ENCODE measurements around the gene CLCNKB. TPM values are rescaled to one million over a fixed set of nuclear protein-coding genes. Genes with fewer than 3 reads are reported as not detected.

The CLCNKB gene
- polyA plus RNA-seq, 2 donors: 0.06 TPM; not detected in 1

DNA sequence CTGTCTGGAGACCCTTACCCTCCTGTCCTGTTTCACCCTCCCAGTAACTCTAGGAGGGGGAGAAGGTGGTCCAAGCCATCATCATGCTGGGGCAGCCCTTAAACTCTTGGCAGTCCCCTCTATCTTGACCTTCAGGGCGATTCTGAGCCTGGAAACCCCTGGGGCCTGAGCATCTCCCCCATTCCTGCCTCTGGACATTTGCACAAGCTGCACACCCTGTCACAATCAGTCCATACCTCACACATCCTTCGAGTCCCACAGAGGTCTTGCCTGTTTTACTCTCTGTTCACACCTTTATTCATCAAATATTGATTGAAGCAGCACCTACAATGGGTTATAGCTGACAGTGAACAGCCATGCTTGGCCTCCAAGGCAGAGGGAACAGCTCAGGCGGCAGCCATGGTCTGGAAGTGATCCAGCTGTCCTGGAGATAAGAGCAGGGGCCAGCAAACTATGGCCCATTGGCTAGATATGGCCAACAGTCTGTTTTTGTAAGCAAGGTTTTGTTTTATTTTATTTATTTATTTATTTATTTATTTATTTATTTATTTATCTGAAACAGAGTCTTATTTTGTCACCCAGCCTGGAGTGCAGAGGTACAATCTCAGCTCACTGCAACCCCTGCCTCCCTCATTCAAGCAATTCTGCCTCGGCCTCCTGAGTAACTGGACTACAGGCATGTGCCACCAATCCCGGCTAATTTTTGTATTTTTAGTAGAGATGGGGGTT, 37.0 kb downstream of the CLCNKB start:
- H3K4me1 ChIP-seq (ENCODE audit: control insufficient read depth in 2 of 2, insufficient read depth in 2 of 2, low read length in 1 of 2): peaks cover 2 to 31% of the 10 kb centered on the region in 2 donors
- 88 to 91% methylated on average over 5 of the region's 5 CpGs for WGBS, 2 donors
- H3K9me3 ChIP-seq (ENCODE audit: control insufficient read depth in 2 of 2, insufficient read depth in 1 of 2, low read depth in 1 of 2, low read length in 1 of 2): no peaks in the 10 kb centered on the region
- H3K36me3 ChIP-seq (ENCODE audit: control insufficient read depth in 2 of 2, insufficient read depth in 2 of 2, low read length in 1 of 2): no peaks in the 10 kb centered on the region
- no peaks in the 10 kb centered on the region for H3K27me3 ChIP-seq (ENCODE audit: control insufficient read depth in 1 of 2, insufficient read depth in 2 of 2, low read length in 2 of 2)
- H3K4me3 ChIP-seq (ENCODE audit: low read depth in 1 of 2, low read length in 2 of 2): no peak overlapping the region
- H3K27ac ChIP-seq (ENCODE audit: low read depth in 2 of 2, low read length in 1 of 2): no peak overlapping the region

DNA sequence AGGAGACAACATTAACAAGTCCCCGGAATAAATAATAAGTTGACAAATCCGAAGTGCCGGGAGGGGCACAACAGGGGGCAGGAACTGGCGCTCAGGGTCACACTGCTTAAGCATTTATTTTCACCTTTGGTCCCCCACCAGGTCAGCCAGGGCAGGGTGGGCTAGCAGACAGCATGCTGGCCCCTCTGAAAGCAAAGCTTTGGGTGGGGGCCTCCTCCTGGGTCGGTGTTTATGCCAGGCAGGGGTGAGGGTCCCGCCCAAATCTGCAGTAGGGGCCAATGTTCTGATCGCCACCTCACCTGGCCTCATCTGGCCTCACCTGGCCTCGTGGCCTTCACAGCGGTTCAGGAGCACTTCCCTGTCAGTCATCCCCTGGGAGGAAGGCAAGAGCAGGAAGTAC, 38.1 kb downstream of the CLCNKB start:
- H3K9me3 ChIP-seq (ENCODE audit: control insufficient read depth in 2 of 2, insufficient read depth in 1 of 2, low read depth in 1 of 2, low read length in 1 of 2): no peaks in the 10 kb centered on the region
- no peak overlapping the region for H3K4me3 ChIP-seq (ENCODE audit: low read depth in 1 of 2, low read length in 2 of 2)
- WGBS, 2 donors: 77 to 78% methylated on average over 9 of the region's 9 CpGs
- H3K27me3 ChIP-seq (ENCODE audit: control insufficient read depth in 1 of 2, insufficient read depth in 2 of 2, low read length in 2 of 2): no peaks in the 10 kb centered on the region
- H3K4me1 ChIP-seq (ENCODE audit: control insufficient read depth in 2 of 2, insufficient read depth in 2 of 2, low read length in 1 of 2): peaks cover 2 to 22% of the 10 kb centered on the region in 2 donors
- peak overlapping the region in 1 of 2 donors; percentile 73 for H3K27ac ChIP-seq (ENCODE audit: low read depth in 2 of 2, low read length in 1 of 2)
- H3K36me3 ChIP-seq (ENCODE audit: control insufficient read depth in 2 of 2, insufficient read depth in 2 of 2, low read length in 1 of 2): no peaks in the 10 kb centered on the region

DNA sequence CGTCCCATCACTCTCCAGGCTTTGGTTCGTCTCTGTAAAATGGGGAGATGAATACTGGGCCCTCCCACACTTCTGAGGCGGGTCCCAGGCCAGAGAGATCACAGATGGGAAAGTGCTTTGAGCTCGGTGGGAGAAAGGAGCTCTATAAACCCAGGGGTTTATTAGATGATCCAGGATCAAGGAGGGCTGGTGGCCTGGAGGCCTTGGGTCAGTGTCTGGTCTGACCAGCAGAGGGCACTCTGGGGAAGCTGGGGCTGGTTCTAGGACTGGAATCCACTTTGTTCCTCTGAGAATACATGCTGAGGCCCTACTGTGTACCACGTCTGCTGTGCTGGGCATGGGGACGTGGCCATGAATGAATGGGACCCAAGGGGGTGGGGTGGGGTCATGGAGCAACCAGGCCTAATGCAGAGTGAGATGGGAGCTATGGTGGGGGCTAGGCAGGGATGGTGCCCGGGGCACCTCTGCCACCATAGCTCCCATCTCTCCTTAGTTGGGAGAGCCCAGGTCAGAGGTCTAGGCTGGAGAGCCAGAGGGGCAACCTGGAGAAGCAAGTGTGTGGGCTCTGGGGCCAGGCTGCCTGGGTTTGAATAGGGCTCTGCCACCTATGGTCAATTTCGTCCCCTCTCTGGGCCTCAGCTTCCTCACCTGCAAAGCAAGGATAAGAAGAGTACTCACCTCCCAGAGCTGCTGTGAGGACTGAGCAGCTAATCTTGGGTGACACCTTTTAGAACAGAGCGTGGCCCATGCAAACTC, 38.9 kb downstream of the CLCNKB start:
- Histone ChIP-seq H3K27ac (ENCODE audit: low read depth in 2 of 2, low read length in 1 of 2) (peak overlapping the region; percentile 55 to 81), H3K9me3 (ENCODE audit: control insufficient read depth in 2 of 2, insufficient read depth in 1 of 2, low read depth in 1 of 2, low read length in 1 of 2) (no peaks in the 10 kb centered on the region), H3K4me3 (ENCODE audit: low read depth in 1 of 2, low read length in 2 of 2) (no peak overlapping the region), H3K36me3 (ENCODE audit: control insufficient read depth in 2 of 2, insufficient read depth in 2 of 2, low read length in 1 of 2) (no peaks in the 10 kb centered on the region), H3K27me3 (ENCODE audit: control insufficient read depth in 1 of 2, insufficient read depth in 2 of 2, low read length in 2 of 2) (no peaks in the 10 kb centered on the region), H3K4me1 (ENCODE audit: control insufficient read depth in 2 of 2, insufficient read depth in 2 of 2, low read length in 1 of 2) (peaks cover 2 to 15% of the 10 kb centered on the region in 2 donors)
- 60 to 68% methylated on average over 9 of the region's 9 CpGs for WGBS, 2 donors

DNA sequence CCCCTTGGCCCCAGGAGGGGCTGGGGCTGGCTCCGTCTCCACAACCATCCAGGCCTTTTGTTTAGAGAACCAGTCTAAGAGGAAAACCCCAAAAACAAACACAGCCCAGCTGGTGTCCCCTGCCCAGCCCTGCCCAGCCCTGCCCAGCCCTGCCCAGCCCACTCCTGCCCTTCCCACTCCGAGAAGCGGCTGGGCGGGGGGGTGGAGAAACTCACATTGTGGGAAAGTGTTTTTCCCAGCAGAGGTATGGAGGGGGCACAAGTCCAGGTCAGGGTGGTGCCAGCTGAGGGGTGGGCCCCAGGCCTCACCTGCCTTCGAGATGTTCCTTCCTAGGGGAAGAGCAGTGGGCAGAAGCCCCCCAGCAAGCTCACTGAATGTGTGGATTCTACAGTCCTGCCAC, 39.9 kb downstream of the CLCNKB start:
- Histone ChIP-seq H3K9me3 (ENCODE audit: control insufficient read depth in 2 of 2, insufficient read depth in 1 of 2, low read depth in 1 of 2, low read length in 1 of 2) (no peaks in the 10 kb centered on the region), H3K36me3 (ENCODE audit: control insufficient read depth in 2 of 2, insufficient read depth in 2 of 2, low read length in 1 of 2) (no peaks in the 10 kb centered on the region), H3K27me3 (ENCODE audit: control insufficient read depth in 1 of 2, insufficient read depth in 2 of 2, low read length in 2 of 2) (no peaks in the 10 kb centered on the region), H3K4me1 (ENCODE audit: control insufficient read depth in 2 of 2, insufficient read depth in 2 of 2, low read length in 1 of 2) (peaks cover 2 to 24% of the 10 kb centered on the region in 2 donors), H3K4me3 (ENCODE audit: low read depth in 1 of 2, low read length in 2 of 2) (no peak overlapping the region), H3K27ac (ENCODE audit: low read depth in 2 of 2, low read length in 1 of 2) (peak overlapping the region; percentile 55 to 81)
- 53 to 68% methylated on average over 5 of the region's 5 CpGs for WGBS, 2 donors

DNA sequence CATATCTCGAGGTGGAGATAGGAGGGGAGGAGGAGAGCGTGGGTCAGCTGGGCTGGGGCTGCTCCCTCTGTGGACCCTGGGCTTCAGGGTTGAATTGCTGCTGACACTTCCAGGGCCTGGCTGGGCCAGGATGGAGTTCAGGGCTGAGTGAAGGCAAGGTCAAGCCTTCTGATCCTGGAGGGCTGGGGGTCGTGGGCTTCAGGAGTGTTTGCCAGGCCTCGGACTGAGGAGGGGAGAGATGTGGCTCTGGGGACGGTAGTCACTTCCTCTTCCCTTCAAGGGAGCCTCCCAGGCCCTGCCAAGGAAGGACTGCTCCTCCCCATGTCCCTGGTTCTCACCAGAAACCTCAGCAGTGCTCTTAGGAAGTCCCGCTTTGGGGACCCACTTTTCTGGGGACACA, 41.9 kb downstream of the CLCNKB start:
- no peaks in the 10 kb centered on the region for H3K36me3 ChIP-seq (ENCODE audit: control insufficient read depth in 2 of 2, insufficient read depth in 2 of 2, low read length in 1 of 2)
- H3K27me3 ChIP-seq (ENCODE audit: control insufficient read depth in 1 of 2, insufficient read depth in 2 of 2, low read length in 2 of 2): no peaks in the 10 kb centered on the region
- WGBS, 2 donors: 58 to 74% methylated on average over 6 of the region's 6 CpGs
- peaks cover 6 to 27% of the 10 kb centered on the region in 2 donors for H3K4me1 ChIP-seq (ENCODE audit: control insufficient read depth in 2 of 2, insufficient read depth in 2 of 2, low read length in 1 of 2)
- no peaks in the 10 kb centered on the region for H3K9me3 ChIP-seq (ENCODE audit: control insufficient read depth in 2 of 2, insufficient read depth in 1 of 2, low read depth in 1 of 2, low read length in 1 of 2)
- peak overlapping the region in 1 of 2 donors; percentile 24 for H3K27ac ChIP-seq (ENCODE audit: low read depth in 2 of 2, low read length in 1 of 2)
- H3K4me3 ChIP-seq (ENCODE audit: low read depth in 1 of 2, low read length in 2 of 2): no peak overlapping the region

DNA sequence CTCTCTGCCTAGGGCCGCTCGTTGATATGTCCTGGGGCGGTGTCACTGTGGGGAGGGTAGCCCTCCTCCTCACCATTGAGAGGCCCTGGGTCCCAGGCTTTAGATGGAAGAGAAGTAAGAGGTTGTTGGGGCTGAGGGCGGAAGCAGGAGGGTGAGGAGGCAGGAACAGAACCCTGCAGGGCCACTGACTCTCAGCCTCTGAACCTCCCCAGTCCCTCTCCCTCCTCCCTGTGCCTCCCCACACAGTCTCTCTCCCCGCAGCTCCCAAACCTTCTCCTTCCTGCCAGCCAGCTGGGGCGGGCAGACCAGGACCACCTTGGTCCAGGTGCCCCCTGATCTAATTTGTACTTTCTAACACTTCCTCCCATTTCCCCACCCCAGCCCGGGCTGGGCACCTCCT, 44.2 kb downstream of the CLCNKB start:
- no peaks in the 10 kb centered on the region for H3K27me3 ChIP-seq (ENCODE audit: control insufficient read depth in 1 of 2, insufficient read depth in 2 of 2, low read length in 2 of 2)
- H3K36me3 ChIP-seq (ENCODE audit: control insufficient read depth in 2 of 2, insufficient read depth in 2 of 2, low read length in 1 of 2): no peaks in the 10 kb centered on the region
- H3K9me3 ChIP-seq (ENCODE audit: control insufficient read depth in 2 of 2, insufficient read depth in 1 of 2, low read depth in 1 of 2, low read length in 1 of 2): no peaks in the 10 kb centered on the region
- H3K4me3 ChIP-seq (ENCODE audit: low read depth in 1 of 2, low read length in 2 of 2): no peak overlapping the region
- peaks cover 4 to 38% of the 10 kb centered on the region in 2 donors for H3K4me1 ChIP-seq (ENCODE audit: control insufficient read depth in 2 of 2, insufficient read depth in 2 of 2, low read length in 1 of 2)
- 68% methylated on average over 7 of the region's 7 CpGs for WGBS, 2 donors
- H3K27ac ChIP-seq (ENCODE audit: low read depth in 2 of 2, low read length in 1 of 2): peak overlapping the region; percentile 50 to 84

DNA sequence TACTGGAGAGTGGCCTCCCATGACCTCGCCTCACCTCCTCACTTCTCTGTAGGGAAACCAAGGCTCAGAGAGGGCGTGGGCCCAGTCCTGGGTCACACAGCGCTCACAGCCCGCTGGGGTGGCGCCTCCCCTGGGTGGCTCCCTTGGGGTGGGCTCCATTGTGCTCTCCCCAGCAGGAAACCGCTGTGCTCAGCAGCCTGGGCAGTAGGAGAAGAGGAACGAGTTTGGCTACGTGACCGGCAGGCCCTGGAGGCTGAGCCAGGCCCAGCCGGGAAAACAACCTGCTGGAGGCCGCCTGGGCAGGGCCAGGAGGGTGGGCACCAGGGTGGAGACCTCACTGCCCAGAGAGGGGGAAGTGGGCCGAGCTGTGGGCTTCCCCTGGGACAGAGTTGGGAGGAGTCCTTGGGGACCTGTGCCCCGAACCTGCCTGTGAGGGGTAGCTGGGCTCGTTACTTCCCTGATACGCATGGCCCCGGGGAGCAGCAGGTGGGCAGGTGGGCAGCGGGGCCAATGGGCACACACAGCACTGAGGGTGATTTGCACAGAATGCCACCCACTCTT, 44.8 kb downstream of the CLCNKB start:
- H3K4me1 ChIP-seq (ENCODE audit: control insufficient read depth in 2 of 2, insufficient read depth in 2 of 2, low read length in 1 of 2): peaks cover 4 to 35% of the 10 kb centered on the region in 2 donors
- peak overlapping the region; percentile 50 to 84 for H3K27ac ChIP-seq (ENCODE audit: low read depth in 2 of 2, low read length in 1 of 2)
- H3K9me3 ChIP-seq (ENCODE audit: control insufficient read depth in 2 of 2, insufficient read depth in 1 of 2, low read depth in 1 of 2, low read length in 1 of 2): no peaks in the 10 kb centered on the region
- no peaks in the 10 kb centered on the region for H3K27me3 ChIP-seq (ENCODE audit: control insufficient read depth in 1 of 2, insufficient read depth in 2 of 2, low read length in 2 of 2)
- H3K36me3 ChIP-seq (ENCODE audit: control insufficient read depth in 2 of 2, insufficient read depth in 2 of 2, low read length in 1 of 2): no peaks in the 10 kb centered on the region
- 66 to 68% methylated on average over 17 of the region's 17 CpGs for WGBS, 2 donors
- H3K4me3 ChIP-seq (ENCODE audit: low read depth in 1 of 2, low read length in 2 of 2): no peak overlapping the region

DNA sequence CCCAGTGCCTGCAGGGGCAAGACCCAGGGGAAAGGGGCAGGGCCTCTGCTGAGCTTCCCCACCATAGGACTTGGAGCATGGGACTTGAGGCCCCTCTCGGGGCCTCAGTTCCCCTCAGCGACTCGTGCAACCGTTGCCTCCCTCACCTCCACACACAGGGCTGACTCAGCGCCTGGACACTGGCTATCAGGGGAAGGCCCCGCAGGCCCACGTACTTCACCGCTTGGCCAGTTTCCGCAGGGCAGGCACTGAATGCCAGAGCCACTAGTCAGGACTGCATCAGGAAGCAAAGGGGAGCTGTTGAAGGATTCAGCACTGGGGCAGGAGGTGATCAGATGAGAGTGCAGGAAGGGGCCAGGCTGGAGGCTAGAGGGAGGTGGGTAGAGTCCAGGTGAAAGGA, 45.4 kb downstream of the CLCNKB start:
- peak overlapping the region; percentile 50 to 84 for H3K27ac ChIP-seq (ENCODE audit: low read depth in 2 of 2, low read length in 1 of 2)
- H3K9me3 ChIP-seq (ENCODE audit: control insufficient read depth in 2 of 2, insufficient read depth in 1 of 2, low read depth in 1 of 2, low read length in 1 of 2): no peaks in the 10 kb centered on the region
- no peaks in the 10 kb centered on the region for H3K27me3 ChIP-seq (ENCODE audit: control insufficient read depth in 1 of 2, insufficient read depth in 2 of 2, low read length in 2 of 2)
- H3K4me1 ChIP-seq (ENCODE audit: control insufficient read depth in 2 of 2, insufficient read depth in 2 of 2, low read length in 1 of 2): peaks cover 4 to 32% of the 10 kb centered on the region in 2 donors
- 76 to 79% methylated on average over 9 of the region's 9 CpGs for WGBS, 2 donors
- no peak overlapping the region for H3K4me3 ChIP-seq (ENCODE audit: low read depth in 1 of 2, low read length in 2 of 2)
- H3K36me3 ChIP-seq (ENCODE audit: control insufficient read depth in 2 of 2, insufficient read depth in 2 of 2, low read length in 1 of 2): no peaks in the 10 kb centered on the region

DNA sequence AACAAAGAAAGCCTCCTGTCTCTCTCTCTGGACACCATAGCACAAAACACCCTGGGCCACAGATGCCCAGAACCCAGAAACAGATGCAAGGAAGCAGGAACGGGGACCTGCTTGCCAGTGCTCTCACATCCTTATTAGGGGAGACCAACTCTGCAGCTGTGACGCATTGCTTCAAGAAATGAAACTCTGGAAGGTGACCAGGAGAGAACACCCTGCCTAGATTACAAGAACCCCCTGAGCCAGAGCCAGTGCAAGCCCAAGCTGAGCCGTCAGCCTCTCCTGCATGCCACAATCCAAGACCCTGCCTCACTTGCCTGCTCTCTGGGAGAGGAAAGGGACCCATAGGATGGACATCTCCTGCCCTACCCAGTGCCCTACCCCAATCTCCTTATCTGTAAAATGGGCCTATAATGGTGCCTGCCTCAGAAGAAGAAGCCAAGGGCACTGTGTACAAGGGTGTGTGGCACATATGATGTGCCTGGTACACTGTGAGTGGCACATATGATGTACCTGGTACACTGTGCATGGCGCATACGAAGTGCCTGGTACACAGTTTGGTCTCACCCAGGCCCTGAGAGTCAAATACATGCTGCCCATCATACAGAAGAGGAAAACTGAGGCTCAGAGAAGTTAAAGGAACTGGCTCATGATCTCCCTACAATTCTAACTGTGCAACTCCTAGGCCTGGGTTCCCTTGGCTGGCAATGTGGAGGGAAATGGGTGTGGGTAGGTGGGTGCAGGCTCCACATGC, 46.7 kb downstream of the CLCNKB start:
- 80% methylated on average over 5 of the region's 5 CpGs for WGBS, 2 donors

More for the DNA sequence above, 46.7 kb downstream of the CLCNKB start:
- peak overlapping the region in 1 of 2 donors; percentile 91 for H3K27ac ChIP-seq (ENCODE audit: low read depth in 2 of 2, low read length in 1 of 2)
- H3K36me3 ChIP-seq (ENCODE audit: control insufficient read depth in 2 of 2, insufficient read depth in 2 of 2, low read length in 1 of 2): no peaks in the 10 kb centered on the region
- H3K27me3 ChIP-seq (ENCODE audit: control insufficient read depth in 1 of 2, insufficient read depth in 2 of 2, low read length in 2 of 2): no peaks in the 10 kb centered on the region
- no peaks in the 10 kb centered on the region for H3K9me3 ChIP-seq (ENCODE audit: control insufficient read depth in 2 of 2, insufficient read depth in 1 of 2, low read depth in 1 of 2, low read length in 1 of 2)
- no peak overlapping the region for H3K4me3 ChIP-seq (ENCODE audit: low read depth in 1 of 2, low read length in 2 of 2)
- peaks cover 4 to 32% of the 10 kb centered on the region in 2 donors for H3K4me1 ChIP-seq (ENCODE audit: control insufficient read depth in 2 of 2, insufficient read depth in 2 of 2, low read length in 1 of 2)

Measured in esophagus (tissue), 2 donors.